Left hindlimb (tissue), 1 donor: ENCODE data around the gene C2CD4C.

Experiments
- DNase-seq: peaks from one replicate; pipeline ENCODE4 v3.0.0-alpha.2; 2018

C2CD4C gene

GRCh38 chr19:379796-380195 lies 29.2 kb downstream of the C2CD4C start:
- no peak for DNase-seq

- DNase-seq = no peak
These were observed 30.2 kb downstream of the C2CD4C start for GRCh38 chr19:378706-379105.

GRCh38 chr19:377801-378581 lies 31.0 kb downstream of the C2CD4C start:
- no peak for DNase-seq

- DNase-seq = no peak
These were observed 32.9 kb downstream of the C2CD4C start for GRCh38 chr19:376111-376470.

- no peak for DNase-seq
These were observed 33.4 kb downstream of the C2CD4C start for GRCh38 chr19:375395-376110.

- no peak for DNase-seq
These were observed 34.1 kb downstream of the C2CD4C start for GRCh38 chr19:374886-375235.

GRCh38 chr19:374183-374885 lies 34.6 kb downstream of the C2CD4C start:
- no peak for DNase-seq

- no peak for DNase-seq
These were observed 35.4 kb downstream of the C2CD4C start for GRCh38 chr19:373391-374182.

GRCh38 chr19:372306-372890 lies 36.5 kb downstream of the C2CD4C start:
- peak; percentile 76 for DNase-seq

GRCh38 chr19:371501-372168 lies 37.3 kb downstream of the C2CD4C start:
- DNase-seq = no peak

- no peak for DNase-seq
These were observed 38.2 kb downstream of the C2CD4C start for GRCh38 chr19:370641-371330.

GRCh38 chr19:369876-370275 lies 39.1 kb downstream of the C2CD4C start:
- DNase-seq = no peak

- no peak for DNase-seq
These were observed 39.7 kb downstream of the C2CD4C start for GRCh38 chr19:369256-369655.

GRCh38 chr19:368630-369024 lies 40.3 kb downstream of the C2CD4C start:
- no peak for DNase-seq

GRCh38 chr19:367963-368629 lies 40.9 kb downstream of the C2CD4C start:
- DNase-seq = no peak

GRCh38 chr19:367561-367960 lies 41.4 kb downstream of the C2CD4C start:
- DNase-seq = no peak

GRCh38 chr19:366951-367350 lies 42.0 kb downstream of the C2CD4C start:
- DNase-seq = no peak

GRCh38 chr19:366205-366783 lies 42.7 kb downstream of the C2CD4C start:
- DNase-seq = no peak

- DNase-seq = no peak
These were observed 44.3 kb downstream of the C2CD4C start for GRCh38 chr19:364496-365287.

- no peak for DNase-seq
These were observed 46.3 kb downstream of the C2CD4C start for GRCh38 chr19:362683-363082.
